Naive thymus-derived CD4-positive, alpha-beta T cell (primary cell): ENCODE measurements around the gene STK38. TPM values are rescaled to one million over a fixed set of nuclear protein-coding genes. Genes with fewer than 3 reads are reported as not detected.

Experiments used
- ATAC-seq: fragments of 150-1000 bp; cut with Tn5 transposase; 2 replicates; pipeline ENCODE4 v1.10.0; 2021; ENCODE audit warnings: mild to moderate bottlenecking, moderate library complexity
- CTCF ChIA-PET: fragments of 350-600 bp; sonication (Branson Sonifier 250); formaldehyde crosslinking; loops from one replicate; lab custom pipeline; 2021; ENCODE audit warnings: antibody characterized with exemption; lab: Charles Lee
- POLR2A ChIA-PET: fragments of 350-600 bp; sonication (Branson Sonifier 250); formaldehyde crosslinking; loops from one replicate; lab custom pipeline; 2021; ENCODE audit warnings: antibody characterized with exemption, inconsistent platforms; lab: Charles Lee
- DNase-seq, 9 donors: peaks; one replicate each; pipeline versions ENCODE4 v3.0.0 to v3.0.0-alpha.2; 2020 to 2022; ENCODE audit warnings: mixed read lengths in 1 of 9
- H3K27ac ChIP-seq: one replicate; pipeline ENCODE4 v1.7.0; 2013; ENCODE audit warnings: mild to moderate bottlenecking, low read depth, low read length, moderate library complexity
- H3K27me3 ChIP-seq, 2 donors: one replicate each; pipeline ENCODE4 v1.7.0; 2013; ENCODE audit warnings: low read length in 2 of 2, mild to moderate bottlenecking in 2 of 2, moderate library complexity in 2 of 2; ENCODE audit not compliant: control insufficient read depth in 2 of 2, insufficient read depth in 2 of 2
- H3K36me3 ChIP-seq, 3 experiments: 1 replicate in 2 of 3; 2 replicates in 1 of 3; pipeline ENCODE4 v1.7.0; 2013; ENCODE audit warnings: low read length in 3 of 3, mild to moderate bottlenecking in 3 of 3, moderate library complexity in 1 of 3; ENCODE audit not compliant: insufficient read depth in 3 of 3, control insufficient read depth in 2 of 3
- H3K4me1 ChIP-seq, 2 donors: one replicate each; pipeline ENCODE4 v1.7.0; 2013; ENCODE audit warnings: low read length in 2 of 2, mild to moderate bottlenecking in 2 of 2, moderate library complexity in 1 of 2; ENCODE audit not compliant: control insufficient read depth in 2 of 2, insufficient read depth in 2 of 2
- H3K4me3 ChIP-seq: 2 replicates; pipeline ENCODE4 v1.7.0; 2013; ENCODE audit warnings: mild to moderate bottlenecking, low read length
- H3K9me3 ChIP-seq, 3 experiments: 1 replicate in 2 of 3; 2 replicates in 1 of 3; pipeline ENCODE4 v1.7.0; 2013; ENCODE audit warnings: low read length in 3 of 3; ENCODE audit not compliant: control insufficient read depth in 2 of 3
- H3K27ac Mint-ChIP-seq, 9 donors: one replicate each; pipeline ENCODE4 v1.8.0; 2020 to 2022; ENCODE audit warnings: mixed read lengths in 9 of 9, mild to moderate bottlenecking in 8 of 9, moderate library complexity in 5 of 9, inconsistent platforms in 2 of 9
- H3K27me3 Mint-ChIP-seq, 5 donors: one replicate each; pipeline ENCODE4 v1.8.0; 2021 to 2022; ENCODE audit warnings: mixed read lengths in 5 of 5, mild to moderate bottlenecking in 1 of 5
- H3K36me3 Mint-ChIP-seq, 5 donors: one replicate each; pipeline ENCODE4 v1.8.0; 2020 to 2022; ENCODE audit warnings: mixed read lengths in 5 of 5, mild to moderate bottlenecking in 3 of 5, inconsistent platforms in 1 of 5
- H3K4me1 Mint-ChIP-seq, 7 donors: one replicate each; pipeline ENCODE4 v1.8.0; 2020 to 2022; ENCODE audit warnings: mixed read lengths in 7 of 7, mild to moderate bottlenecking in 3 of 7, inconsistent platforms in 1 of 7
- H3K4me3 Mint-ChIP-seq, 10 donors: one replicate each; pipeline ENCODE4 v1.8.0; 2020 to 2022; ENCODE audit warnings: mild to moderate bottlenecking in 10 of 10, mixed read lengths in 10 of 10, moderate library complexity in 6 of 10, inconsistent platforms in 2 of 10
- H3K9me3 Mint-ChIP-seq, 11 donors: one replicate each; pipeline ENCODE4 v1.8.0; 2020 to 2022; ENCODE audit warnings: mixed read lengths in 11 of 11, mild to moderate bottlenecking in 4 of 11, inconsistent platforms in 1 of 11, moderate library complexity in 1 of 11
- intact Hi-C, 2 donors: fragments of 100-400 bp; cut with micrococcal nuclease; formaldehyde crosslinking; loops; one replicate each; pipeline ENCODE4 v1.15.1; 2023
- polyA plus RNA-seq, 2 donors: library from polyadenylated mRNA; unstranded; fragments of 300-500 nt; fragmentation: Illumina TruSeq; gene quantifications; one replicate each; pipeline ENCODE4 v1.2.3, GENCODE V29; 2021
- total RNA-seq, 6 experiments: library from RNA in 5 of 6; stranded (reverse) in 5 of 6; gene quantifications; 1 replicate in 5 of 6; 2 replicates in 1 of 6; pipeline ENCODE4 v1.2.3 and lab custom pipeline; 2021 to 2026

The STK38 gene
- total and polyA plus RNA-seq, 7 experiments from 2014 or later: 56.6 to 193 (median 95.0) TPM

- H3K27ac Mint-ChIP-seq: no peak overlapping the region
- no peaks in the 10 kb centered on the region for H3K9me3 Mint-ChIP-seq
- ATAC-seq (no peak), DNase-seq (no peak)
- Histone ChIP-seq H3K27ac (no peak overlapping the region), H3K9me3 (no peaks in the 10 kb centered on the region), H3K36me3 (no peaks in the 10 kb centered on the region), H3K27me3 (no peaks in the 10 kb centered on the region), H3K4me3 (no peak overlapping the region), H3K4me1 (no peaks in the 10 kb centered on the region)
- H3K4me3 Mint-ChIP-seq: no peak overlapping the region
- peaks cover 0 to 16% (median 14%) of the 10 kb centered on the region in 7 donors for H3K4me1 Mint-ChIP-seq
- no peaks in the 10 kb centered on the region for H3K36me3 Mint-ChIP-seq
- ChIA-PET CTCF (interaction anchor here (0.6 to 2.1 kb wide), 9 partner anchors 24 to 291 kb away, joined by 3 to 9 read pairs (median 4); partner anchors contain the start of gene STK38), POLR2A (interaction anchor here (0.5 to 3.3 kb wide), 8 partner anchors 8 to 601 kb away, joined by 3 to 22 read pairs (median 4); partner anchors contain the start of gene SRSF3)
- H3K27me3 Mint-ChIP-seq: no peaks in the 10 kb centered on the region
- intact Hi-C loops: no loop called here
These were observed 32.9 kb upstream of the STK38 start for GRCh38 chr6:36580184-36580526.

GRCh38 chr6:36578431-36578830, 31.2 kb upstream of the STK38 start:
- H3K9me3 Mint-ChIP-seq: peaks cover 0 to 2% (median 0%) of the 10 kb centered on the region in 11 donors

GRCh38 chr6:36578030-36578429, 30.8 kb upstream of the STK38 start:
- Mint-ChIP-seq H3K36me3 (no peaks in the 10 kb centered on the region), H3K4me3 (peak overlapping the region in 1 of 10 donors; percentile 44), H3K9me3 (peaks cover 0 to 2% (median 0%) of the 10 kb centered on the region in 11 donors), H3K27ac (peak overlapping the region in 3 of 9 donors; percentile 11 to 75 (median 55)), H3K27me3 (no peaks in the 10 kb centered on the region), H3K4me1 (peaks cover 0 to 16% (median 14%) of the 10 kb centered on the region in 7 donors)
- Histone ChIP-seq H3K4me3 (no peak overlapping the region), H3K9me3 (no peaks in the 10 kb centered on the region), H3K27me3 (no peaks in the 10 kb centered on the region), H3K4me1 (no peaks in the 10 kb centered on the region), H3K36me3 (no peaks in the 10 kb centered on the region), H3K27ac (no peak overlapping the region)
- CTCF ChIA-PET: interaction anchor here (0.7 to 1.6 kb wide), 2 partner anchors 105 to 148 kb away, joined by 3 to 4 read pairs; no protein-coding TSS in a partner anchor
- intact Hi-C loops: loop anchor here in 1 of 2 donors (2.0 kb wide), 1 partner anchor 31 kb away; the partner anchor contains the start of gene STK38
- no peak for ATAC-seq
- no peak for DNase-seq
- POLR2A ChIA-PET: interaction anchor here (1.8 to 3.3 kb wide), 2 partner anchors 33 to 155 kb away, joined by 7 to 22 read pairs; no protein-coding TSS in a partner anchor

More at GRCh38 chr6:36578431-36578830, 31.2 kb upstream of the STK38 start:
- DNase-seq: no peak
- POLR2A ChIA-PET: interaction anchor here (0.7 to 3.3 kb wide), 3 partner anchors 33 to 155 kb away, joined by 6 to 22 read pairs (median 7); no protein-coding TSS in a partner anchor
- ATAC-seq: no peak
- Mint-ChIP-seq H3K4me1 (peaks cover 0 to 16% (median 14%) of the 10 kb centered on the region in 7 donors), H3K4me3 (no peak overlapping the region), H3K27me3 (no peaks in the 10 kb centered on the region), H3K36me3 (no peaks in the 10 kb centered on the region), H3K27ac (peak overlapping the region in 6 of 9 donors; percentile 2 to 81 (median 24))
- H3K4me3 ChIP-seq: no peak overlapping the region
- H3K27ac ChIP-seq: no peak overlapping the region
- CTCF ChIA-PET: interaction anchor here (0.6 to 1.6 kb wide), 4 partner anchors 30 to 280 kb away, joined by 3 to 4 read pairs (median 3); no protein-coding TSS in a partner anchor
- no peaks in the 10 kb centered on the region for H3K4me1 ChIP-seq
- intact Hi-C loops: loop anchor here in 1 of 2 donors (2.0 kb wide), 1 partner anchor 32 kb away; the partner anchor contains the start of gene STK38
- H3K9me3 ChIP-seq: no peaks in the 10 kb centered on the region
- no peaks in the 10 kb centered on the region for H3K27me3 ChIP-seq
- no peaks in the 10 kb centered on the region for H3K36me3 ChIP-seq

- H3K9me3 Mint-ChIP-seq: peaks cover 0 to 2% (median 0%) of the 10 kb centered on the region in 11 donors
- H3K36me3 Mint-ChIP-seq: no peaks in the 10 kb centered on the region
- Histone ChIP-seq H3K27me3 (no peaks in the 10 kb centered on the region), H3K27ac (no peak overlapping the region), H3K4me3 (no peak overlapping the region), H3K9me3 (no peaks in the 10 kb centered on the region), H3K36me3 (no peaks in the 10 kb centered on the region), H3K4me1 (no peaks in the 10 kb centered on the region)
- ATAC-seq (no peak), DNase-seq (no peak)
- peak overlapping the region in 1 of 9 donors; percentile 51 for H3K27ac Mint-ChIP-seq
- no peak overlapping the region for H3K4me3 Mint-ChIP-seq
- ChIA-PET CTCF (no interaction called here), POLR2A (interaction anchor here (3.3 kb wide), 1 partner anchor 32 kb away, joined by 22 read pairs; no protein-coding TSS in a partner anchor)
- peaks cover 0 to 16% (median 14%) of the 10 kb centered on the region in 7 donors for H3K4me1 Mint-ChIP-seq
- H3K27me3 Mint-ChIP-seq: no peaks in the 10 kb centered on the region
- intact Hi-C loops: no loop called here
These were observed 30.0 kb upstream of the STK38 start for GRCh38 chr6:36577301-36577700.

- H3K27ac Mint-ChIP-seq: no peak overlapping the region
- Histone ChIP-seq H3K9me3 (no peaks in the 10 kb centered on the region), H3K4me3 (no peak overlapping the region), H3K27ac (no peak overlapping the region), H3K27me3 (no peaks in the 10 kb centered on the region), H3K4me1 (no peaks in the 10 kb centered on the region), H3K36me3 (no peaks in the 10 kb centered on the region)
- CTCF ChIA-PET: no interaction called here
- POLR2A ChIA-PET: interaction anchor here (1.3 kb wide), 1 partner anchor 8 kb away, joined by 4 read pairs; no protein-coding TSS in a partner anchor
- H3K4me1 Mint-ChIP-seq: peaks cover 0 to 16% (median 14%) of the 10 kb centered on the region in 7 donors
- ATAC-seq: no peak
- no peaks in the 10 kb centered on the region for H3K27me3 Mint-ChIP-seq
- peaks cover 0 to 2% (median 0%) of the 10 kb centered on the region in 11 donors for H3K9me3 Mint-ChIP-seq
- H3K4me3 Mint-ChIP-seq: no peak overlapping the region
- H3K36me3 Mint-ChIP-seq: no peaks in the 10 kb centered on the region
- DNase-seq: no peak
- intact Hi-C loops: no loop called here
These were observed 29.3 kb upstream of the STK38 start for GRCh38 chr6:36576578-36576977.

GRCh38 chr6:36574679-36575078, 27.4 kb upstream of the STK38 start:
- POLR2A ChIA-PET: interaction anchor here (0.7 to 1.0 kb wide), 2 partner anchors 19 to 23 kb away, joined by 3 to 6 read pairs; partner anchors contain the start of gene SRSF3
- intact Hi-C loops: no loop called here
- Histone ChIP-seq H3K4me1 (no peaks in the 10 kb centered on the region), H3K9me3 (no peaks in the 10 kb centered on the region), H3K36me3 (no peaks in the 10 kb centered on the region), H3K4me3 (no peak overlapping the region), H3K27ac (no peak overlapping the region), H3K27me3 (no peaks in the 10 kb centered on the region)
- Mint-ChIP-seq H3K27me3 (no peaks in the 10 kb centered on the region), H3K36me3 (no peaks in the 10 kb centered on the region), H3K4me3 (no peak overlapping the region), H3K9me3 (peaks cover 0 to 2% (median 0%) of the 10 kb centered on the region in 11 donors), H3K27ac (no peak overlapping the region), H3K4me1 (peaks cover 0 to 14% (median 12%) of the 10 kb centered on the region in 7 donors)
- no peak for ATAC-seq
- CTCF ChIA-PET: no interaction called here
- DNase-seq: no peak
